GM21360 (cell line): ENCODE measurements around the gene PLXNC1.
A peak's percentile ranks its signal among the peaks of the same experiment; 100 is the strongest.

Experiments used
- ATAC-seq: cut with Tn5 transposase; IDR thresholded peaks from one replicate; pipeline ENCODE4 v1.9.1; 2021; ENCODE audit warnings: mild to moderate bottlenecking, moderate library complexity; ENCODE audit not compliant: unreplicated experiment

The PLXNC1 gene

GRCh38 chr12:94133964-94134795 is 14.2 kb upstream of the PLXNC1 start:
- ATAC-seq, result peak; percentile 73

GRCh38 chr12:94135896-94136295 is 12.5 kb upstream of the PLXNC1 start:
- no peak for ATAC-seq

GRCh38 chr12:94139816-94140215 is 8.6 kb upstream of the PLXNC1 start:
- no peak for ATAC-seq

- no peak for ATAC-seq
These were observed 7.8 kb upstream of the PLXNC1 start for GRCh38 chr12:94140556-94140955.

GRCh38 chr12:94141004-94141764 is 7.2 kb upstream of the PLXNC1 start:
- ATAC-seq, result no peak

GRCh38 chr12:94141892-94142291 is 6.5 kb upstream of the PLXNC1 start:
- ATAC-seq, result no peak

- ATAC-seq, result no peak
These were observed 4.9 kb upstream of the PLXNC1 start for GRCh38 chr12:94143438-94143837.

GRCh38 chr12:94143951-94144350 is 4.4 kb upstream of the PLXNC1 start:
- no peak for ATAC-seq

- no peak for ATAC-seq
These were observed 3.6 kb upstream of the PLXNC1 start for GRCh38 chr12:94144781-94145180.

GRCh38 chr12:94145191-94145983 is 3.0 kb upstream of the PLXNC1 start:
- ATAC-seq, result no peak

GRCh38 chr12:94146166-94146936 is 2.0 kb upstream of the PLXNC1 start:
- ATAC-seq, result no peak

GRCh38 chr12:94147387-94147990 is 888 bp upstream of the PLXNC1 start:
- no peak for ATAC-seq

- ATAC-seq, result peak; percentile 11
These were observed 352 bp downstream of the PLXNC1 start for GRCh38 chr12:94148739-94149118.

- peak; percentile 27 for ATAC-seq
These were observed 873 bp downstream of the PLXNC1 start for GRCh38 chr12:94149119-94149780.

- ATAC-seq, result peak; percentile 1
These were observed 1.4 kb downstream of the PLXNC1 start for GRCh38 chr12:94149781-94150239.

GRCh38 chr12:94150240-94151121 is 2.1 kb downstream of the PLXNC1 start:
- ATAC-seq, result no peak

- ATAC-seq, result no peak
These were observed 3.2 kb downstream of the PLXNC1 start for GRCh38 chr12:94151582-94151981.

- no peak for ATAC-seq
These were observed 4.1 kb downstream of the PLXNC1 start for GRCh38 chr12:94152292-94153078.
